ENCODE measurements around the gene ITCH.

DNA sequence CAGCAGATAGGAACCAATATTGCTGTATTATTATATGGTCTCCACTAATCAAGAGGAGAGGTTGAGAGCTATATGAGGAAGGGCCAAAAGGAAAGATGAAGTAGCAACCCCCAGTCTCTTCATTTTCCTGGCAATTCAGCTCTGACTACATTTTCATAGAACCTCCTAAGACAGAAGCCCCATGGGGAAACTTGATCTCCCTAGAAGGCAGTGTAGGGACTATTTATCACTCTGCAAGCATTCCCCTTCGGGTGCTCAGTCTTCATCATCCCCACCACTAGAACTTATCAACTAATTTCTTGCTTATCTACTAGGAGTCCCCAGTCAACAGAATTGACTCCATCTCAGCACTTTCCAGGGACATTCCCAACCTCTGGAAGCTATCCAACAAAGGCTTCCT lies 25.5 kb upstream of the ITCH start:
- TF ChIP-seq EP300 (IDR thresholded peaks at IDR 0.05; ENCODE audit: borderline replicate concordance in 1 of 2, low read depth in 2 of 2, low read length in 2 of 2) (no peak), POLR2A (IDR thresholded peaks at IDR 0.05; ENCODE audit: control extremely low read depth in 1 of 2, low read depth in 2 of 2, low read length in 2 of 2) (no peak), JUN (IDR thresholded peaks at IDR 0.05; ENCODE audit: low read depth, low read length) (no peak), TCF12 (IDR thresholded peaks at IDR 0.05; ENCODE audit: low read depth, low read length) (no peak), ZNF274 (IDR thresholded peaks at IDR 0.05; ENCODE audit: borderline replicate concordance, extremely low read depth, low read length) (no peak)
- TF ChIP-seq, protein P1, sequence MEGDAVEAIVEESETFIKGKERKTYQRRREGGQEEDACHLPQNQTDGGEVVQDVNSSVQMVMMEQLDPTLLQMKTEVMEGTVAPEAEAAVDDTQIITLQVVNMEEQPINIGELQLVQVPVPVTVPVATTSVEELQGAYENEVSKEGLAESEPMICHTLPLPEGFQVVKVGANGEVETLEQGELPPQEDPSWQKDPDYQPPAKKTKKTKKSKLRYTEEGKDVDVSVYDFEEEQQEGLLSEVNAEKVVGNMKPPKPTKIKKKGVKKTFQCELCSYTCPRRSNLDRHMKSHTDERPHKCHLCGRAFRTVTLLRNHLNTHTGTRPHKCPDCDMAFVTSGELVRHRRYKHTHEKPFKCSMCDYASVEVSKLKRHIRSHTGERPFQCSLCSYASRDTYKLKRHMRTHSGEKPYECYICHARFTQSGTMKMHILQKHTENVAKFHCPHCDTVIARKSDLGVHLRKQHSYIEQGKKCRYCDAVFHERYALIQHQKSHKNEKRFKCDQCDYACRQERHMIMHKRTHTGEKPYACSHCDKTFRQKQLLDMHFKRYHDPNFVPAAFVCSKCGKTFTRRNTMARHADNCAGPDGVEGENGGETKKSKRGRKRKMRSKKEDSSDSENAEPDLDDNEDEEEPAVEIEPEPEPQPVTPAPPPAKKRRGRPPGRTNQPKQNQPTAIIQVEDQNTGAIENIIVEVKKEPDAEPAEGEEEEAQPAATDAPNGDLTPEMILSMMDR (IDR thresholded peaks at IDR 0.05; ENCODE audit: control extremely low read depth in 1 of 3, insufficient read depth in 1 of 3, low read depth in 1 of 3, low read length in 3 of 3) = no peak
